ENCODE measurements around the gene MSH4.
"Not testable (repeated sequence)": the region's sequence is repeated elsewhere in the genome, so short reads cannot be mapped to it uniquely, and the experiment has no call there.

DNA sequence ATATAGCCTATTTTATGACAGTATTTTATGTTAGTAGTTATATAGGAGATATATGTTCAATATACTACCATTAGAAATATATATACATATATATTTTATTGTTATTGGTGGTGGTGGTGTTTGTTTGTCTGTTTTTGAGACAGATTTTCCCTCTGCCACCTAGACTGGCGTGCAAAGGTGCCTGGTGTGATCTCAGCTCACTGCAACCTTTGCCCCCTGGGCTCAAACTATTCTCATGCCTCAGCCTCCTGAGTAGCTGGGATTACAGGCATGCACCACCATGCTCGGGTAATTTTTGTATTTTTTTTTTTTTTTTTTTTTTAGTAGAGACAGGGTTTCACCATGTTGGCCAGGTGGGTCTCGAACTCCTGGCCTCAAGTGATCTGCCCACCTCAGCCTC lies 13.4 kb downstream of the MSH4 start:
- TF ChIP-seq, protein P1, sequence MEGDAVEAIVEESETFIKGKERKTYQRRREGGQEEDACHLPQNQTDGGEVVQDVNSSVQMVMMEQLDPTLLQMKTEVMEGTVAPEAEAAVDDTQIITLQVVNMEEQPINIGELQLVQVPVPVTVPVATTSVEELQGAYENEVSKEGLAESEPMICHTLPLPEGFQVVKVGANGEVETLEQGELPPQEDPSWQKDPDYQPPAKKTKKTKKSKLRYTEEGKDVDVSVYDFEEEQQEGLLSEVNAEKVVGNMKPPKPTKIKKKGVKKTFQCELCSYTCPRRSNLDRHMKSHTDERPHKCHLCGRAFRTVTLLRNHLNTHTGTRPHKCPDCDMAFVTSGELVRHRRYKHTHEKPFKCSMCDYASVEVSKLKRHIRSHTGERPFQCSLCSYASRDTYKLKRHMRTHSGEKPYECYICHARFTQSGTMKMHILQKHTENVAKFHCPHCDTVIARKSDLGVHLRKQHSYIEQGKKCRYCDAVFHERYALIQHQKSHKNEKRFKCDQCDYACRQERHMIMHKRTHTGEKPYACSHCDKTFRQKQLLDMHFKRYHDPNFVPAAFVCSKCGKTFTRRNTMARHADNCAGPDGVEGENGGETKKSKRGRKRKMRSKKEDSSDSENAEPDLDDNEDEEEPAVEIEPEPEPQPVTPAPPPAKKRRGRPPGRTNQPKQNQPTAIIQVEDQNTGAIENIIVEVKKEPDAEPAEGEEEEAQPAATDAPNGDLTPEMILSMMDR (IDR thresholded peaks at IDR 0.05): not testable (repeated sequence)
- not testable (repeated sequence) for TF ChIP-seq RELA (CRISPR knock-in tag; IDR thresholded peaks at IDR 0.05; ENCODE audit: borderline replicate concordance)

Data from WTC11 (cell line).